Measurements from ENCODE around the gene ERC2.

The ERC2 gene

GRCh38 chr3:56233742-56234141 is 234.5 kb downstream of the ERC2 start:
- no peak for FAIRE-seq

GRCh38 chr3:56229311-56229710 is 239.0 kb downstream of the ERC2 start:
- FAIRE-seq: no peak

- no peak for FAIRE-seq
Measured at GRCh38 chr3:56222866-56223265, 245.4 kb downstream of the ERC2 start.

GRCh38 chr3:56219894-56220805 is 248.1 kb downstream of the ERC2 start:
- no peak for FAIRE-seq

- FAIRE-seq: no peak
Measured at GRCh38 chr3:56209982-56210751, 258.1 kb downstream of the ERC2 start.

GRCh38 chr3:56207922-56208321 is 260.3 kb downstream of the ERC2 start:
- FAIRE-seq: no peak

- FAIRE-seq: no peak
Measured at GRCh38 chr3:56205406-56205805, 262.9 kb downstream of the ERC2 start.

GRCh38 chr3:56202997-56203396 is 265.3 kb downstream of the ERC2 start:
- no peak for FAIRE-seq

- FAIRE-seq: no peak
Measured at GRCh38 chr3:56201407-56201806, 266.9 kb downstream of the ERC2 start.

GRCh38 chr3:56200251-56200650 is 268.0 kb downstream of the ERC2 start:
- FAIRE-seq: no peak

GRCh38 chr3:56197991-56198390 is 270.3 kb downstream of the ERC2 start:
- FAIRE-seq: no peak

GRCh38 chr3:56197259-56197965 is 270.9 kb downstream of the ERC2 start:
- no peak for FAIRE-seq

- no peak for FAIRE-seq
Measured at GRCh38 chr3:56196700-56197099, 271.6 kb downstream of the ERC2 start.

GRCh38 chr3:56193519-56193918 is 274.7 kb downstream of the ERC2 start:
- no peak for FAIRE-seq

- no peak for FAIRE-seq
Measured at GRCh38 chr3:56192001-56192400, 276.3 kb downstream of the ERC2 start.

- FAIRE-seq: no peak
Measured at GRCh38 chr3:56190771-56191305, 277.4 kb downstream of the ERC2 start.

- no peak for FAIRE-seq
Measured at GRCh38 chr3:56190130-56190529, 278.1 kb downstream of the ERC2 start.

- no peak for FAIRE-seq
Measured at GRCh38 chr3:56189536-56189935, 278.7 kb downstream of the ERC2 start.

GRCh38 chr3:56188201-56188600 is 280.1 kb downstream of the ERC2 start:
- FAIRE-seq: no peak

- no peak for FAIRE-seq
Measured at GRCh38 chr3:56187051-56187450, 281.2 kb downstream of the ERC2 start.

- FAIRE-seq: no peak
Measured at GRCh38 chr3:56185827-56186226, 282.4 kb downstream of the ERC2 start.

GRCh38 chr3:56183529-56183928 is 284.7 kb downstream of the ERC2 start:
- FAIRE-seq: no peak

- FAIRE-seq: no peak
Measured at GRCh38 chr3:56180433-56180832, 287.8 kb downstream of the ERC2 start.

All from endometrium (tissue), 2 donors.